Keratinocyte (primary cell): ENCODE results near the gene KHDRBS1.

Experiments used
- CTCF ChIP-seq, 3 experiments: IDR thresholded peaks in 1 of 3; conservative IDR thresholded peaks in 1 of 3; optimal IDR thresholded peaks in 1 of 3; 2 replicates in 2 of 3; 3 replicates in 1 of 3; pipeline versions ENCODE3 to v1.5.1; 2011; ENCODE audit warnings: low read length in 3 of 3, mild to moderate bottlenecking in 3 of 3, moderate library complexity in 2 of 3, control low read depth in 1 of 3, inconsistent platforms in 1 of 3; ENCODE audit not compliant: insufficient read depth in 2 of 3; ENCODE audit errors: extremely low read depth in 1 of 3
- EZH2 ChIP-seq: IDR thresholded peaks from one replicate; pipeline ENCODE4 v1.6.1; 2012; ENCODE audit warnings: inconsistent platforms, mild to moderate bottlenecking, low read length, moderate library complexity

DNA sequence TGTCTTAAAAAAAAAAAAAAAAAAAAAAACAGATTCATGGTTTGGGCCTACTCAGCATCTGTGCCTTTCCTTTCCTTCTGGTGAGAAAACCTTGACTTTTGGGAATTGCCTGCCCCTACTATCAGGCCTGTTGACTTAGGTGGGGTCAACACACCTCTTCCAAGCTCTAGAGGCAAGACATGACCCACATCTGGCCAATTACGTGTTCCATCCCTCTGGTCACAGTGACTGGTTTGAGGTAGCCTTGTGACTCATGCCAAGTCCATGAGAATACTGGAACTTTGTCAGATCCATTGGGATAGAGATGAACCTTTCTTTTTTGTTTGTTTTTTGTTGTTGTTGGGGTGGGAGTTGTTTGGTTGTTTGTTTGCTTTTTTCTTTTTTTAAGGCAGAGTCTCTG is 37.3 kb upstream of the KHDRBS1 start:
- no peak for TF ChIP-seq CTCF (optimal IDR thresholded peaks at IDR 0.05 in 1 of 3, IDR thresholded peaks at IDR 0.05 in 1 of 3, conservative IDR thresholded peaks at IDR 0.05 in 1 of 3; ENCODE audit: extremely low read depth in 1 of 3, insufficient read depth in 2 of 3, low read length in 3 of 3)
- TF ChIP-seq EZH2: no peak
